CD1c-positive myeloid dendritic cell (primary cell): ENCODE measurements around the gene SPEM3.
A peak's percentile ranks its signal among the peaks of the same experiment; 100 is the strongest.

Experiments used
- DNase-seq: peaks from one replicate; pipeline ENCODE4 v3.0.0-alpha.2; 2016; ENCODE audit errors: extremely low spot score

The SPEM3 gene

DNA sequence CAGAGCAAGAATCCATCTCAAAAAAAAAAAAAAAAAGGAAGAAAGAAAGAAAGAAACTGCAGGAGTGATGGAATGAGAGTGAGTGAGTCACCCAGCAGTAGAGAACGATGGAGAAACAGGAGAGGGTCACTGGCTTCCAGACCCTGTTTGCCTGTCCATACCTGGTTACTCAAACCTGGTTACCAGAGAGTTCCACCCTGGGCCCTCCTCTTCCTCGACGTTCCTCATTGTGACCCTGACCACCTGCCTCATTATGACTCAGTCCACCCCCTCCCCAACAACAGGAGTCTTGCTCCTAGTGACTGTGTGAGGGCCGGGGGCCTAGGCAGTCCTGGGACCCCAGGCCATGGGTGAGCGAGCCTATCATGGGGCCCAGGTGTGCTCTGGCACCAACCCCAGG is at the start of gene SPEM3:
SPEM3 (plus strand) TSS at position 301 of the 400 bp plus-strand sequence; CDS start at position 347, 46 bp downstream.
- no peak for DNase-seq

DNA sequence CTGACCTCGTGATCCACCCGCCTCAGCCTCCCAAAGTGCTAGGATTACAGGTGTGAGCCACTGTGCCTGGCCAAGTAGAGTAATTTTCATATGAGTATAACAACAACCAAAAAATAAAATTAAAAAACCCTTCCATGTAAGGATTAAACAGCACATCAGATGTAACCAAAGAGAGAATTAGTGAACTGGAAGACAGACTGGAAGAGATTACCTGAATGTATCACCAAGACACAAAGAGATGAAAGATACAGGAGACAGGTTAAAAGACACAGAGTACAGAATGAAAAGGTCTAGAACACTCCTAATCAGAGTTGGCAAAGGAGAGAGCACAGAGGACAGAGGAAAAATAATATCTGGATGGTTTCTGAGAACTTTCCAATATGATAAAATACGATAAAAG is 49.5 kb upstream of the SPEM3 start:
- DNase-seq = no peak

DNA sequence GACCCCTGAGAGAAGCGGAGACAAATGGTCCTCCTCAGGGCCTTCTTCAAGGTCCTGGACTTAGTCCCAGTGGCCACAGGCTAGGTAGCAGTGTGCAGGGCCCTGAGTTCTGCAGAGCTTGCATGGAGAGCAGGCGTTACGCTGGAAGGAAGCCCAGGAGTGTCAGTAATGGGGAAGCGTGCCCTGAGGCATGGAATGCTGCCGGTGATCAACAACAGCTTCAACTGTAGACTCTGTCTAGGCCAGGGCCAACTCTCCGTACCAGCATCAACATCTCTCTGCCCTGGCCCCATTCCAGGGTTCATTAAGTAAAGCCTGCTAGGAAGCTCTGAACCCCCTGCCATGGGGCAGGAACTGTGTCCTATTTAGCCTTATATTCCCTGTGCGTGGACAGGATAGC is 48.3 kb upstream of the SPEM3 start:
- DNase-seq = peak; percentile 19

- peak; percentile 1 for DNase-seq
Measured at GRCh38 chr17:7380855-7381683, 47.6 kb upstream of the SPEM3 start, which contains the start of gene TNK1. Gene TNK1, plus strand, starts transcription at chr17:7381089. Its CDS starts 1,838 bp downstream, at chr17:7382927.

DNA sequence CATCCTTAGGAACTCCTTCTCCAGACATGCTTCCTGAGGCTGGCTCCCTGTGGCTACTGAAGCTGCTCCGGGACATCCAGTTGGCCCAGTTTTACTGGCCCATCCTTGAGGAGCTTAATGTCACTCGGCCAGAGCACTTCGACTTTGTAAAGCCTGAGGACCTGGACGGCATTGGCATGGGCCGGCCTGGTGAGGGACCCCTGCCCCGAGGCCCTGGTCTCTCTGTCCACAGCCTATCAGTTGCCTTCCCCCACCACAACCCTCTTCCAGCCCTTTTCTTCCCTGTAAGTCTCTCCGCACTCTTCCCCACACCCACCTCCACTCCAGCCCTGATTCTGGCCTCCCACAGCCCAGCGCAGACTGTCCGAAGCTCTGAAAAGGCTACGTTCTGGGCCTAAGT is 45.8 kb upstream of the SPEM3 start:
- DNase-seq = no peak

- DNase-seq = no peak
Measured at GRCh38 chr17:7383371-7383741, 45.3 kb upstream of the SPEM3 start.

- DNase-seq = peak; percentile 64
Measured at GRCh38 chr17:7383742-7384488, 44.7 kb upstream of the SPEM3 start.

DNA sequence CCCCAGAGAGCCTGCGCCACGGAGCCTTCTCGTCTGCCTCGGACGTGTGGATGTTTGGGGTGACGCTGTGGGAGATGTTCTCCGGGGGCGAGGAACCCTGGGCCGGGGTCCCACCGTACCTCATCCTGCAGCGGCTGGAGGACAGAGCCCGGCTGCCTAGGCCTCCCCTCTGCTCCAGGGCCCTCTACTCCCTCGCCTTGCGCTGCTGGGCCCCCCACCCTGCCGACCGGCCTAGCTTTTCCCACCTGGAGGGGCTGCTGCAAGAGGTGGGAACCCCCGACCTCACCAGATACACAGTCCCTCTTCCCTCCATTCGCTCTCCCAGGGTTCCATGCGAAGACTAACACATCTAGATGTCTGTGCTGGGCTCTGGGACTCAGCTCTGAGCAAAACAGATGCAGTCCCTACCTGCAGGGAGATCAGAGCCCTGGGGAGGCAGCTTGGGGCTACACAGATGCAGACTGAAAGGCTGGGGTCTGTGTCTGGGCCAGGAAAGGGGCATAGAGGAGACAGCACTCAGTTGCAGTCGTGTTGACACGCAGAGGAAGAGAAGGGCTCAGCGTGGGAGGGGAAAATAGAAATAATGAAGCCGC is 44.1 kb upstream of the SPEM3 start:
- DNase-seq = no peak

DNA sequence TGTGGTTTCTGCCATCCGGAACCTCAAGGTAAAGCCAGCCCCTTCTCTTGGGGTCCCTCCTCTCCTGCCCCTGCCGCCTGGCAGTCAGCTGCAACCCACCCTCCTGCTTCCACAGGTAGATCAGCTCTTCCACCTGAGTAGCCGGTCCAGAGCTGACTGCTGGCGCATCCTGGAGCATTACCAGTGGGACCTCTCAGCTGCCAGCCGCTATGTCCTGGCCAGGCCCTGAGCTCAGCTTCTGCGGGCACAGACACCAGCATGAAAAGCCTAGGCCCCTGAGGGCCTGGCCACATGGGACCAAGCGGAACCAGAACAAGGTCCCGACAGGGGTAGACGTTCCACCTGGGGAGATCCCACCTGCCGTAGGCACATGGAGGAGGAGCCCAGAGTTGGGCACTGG is 39.8 kb upstream of the SPEM3 start:
- no peak for DNase-seq

- no peak for DNase-seq
Measured at GRCh38 chr17:7389924-7390910, 38.4 kb upstream of the SPEM3 start.

- no peak for DNase-seq
Measured at GRCh38 chr17:7391307-7391706, 37.4 kb upstream of the SPEM3 start.

DNA sequence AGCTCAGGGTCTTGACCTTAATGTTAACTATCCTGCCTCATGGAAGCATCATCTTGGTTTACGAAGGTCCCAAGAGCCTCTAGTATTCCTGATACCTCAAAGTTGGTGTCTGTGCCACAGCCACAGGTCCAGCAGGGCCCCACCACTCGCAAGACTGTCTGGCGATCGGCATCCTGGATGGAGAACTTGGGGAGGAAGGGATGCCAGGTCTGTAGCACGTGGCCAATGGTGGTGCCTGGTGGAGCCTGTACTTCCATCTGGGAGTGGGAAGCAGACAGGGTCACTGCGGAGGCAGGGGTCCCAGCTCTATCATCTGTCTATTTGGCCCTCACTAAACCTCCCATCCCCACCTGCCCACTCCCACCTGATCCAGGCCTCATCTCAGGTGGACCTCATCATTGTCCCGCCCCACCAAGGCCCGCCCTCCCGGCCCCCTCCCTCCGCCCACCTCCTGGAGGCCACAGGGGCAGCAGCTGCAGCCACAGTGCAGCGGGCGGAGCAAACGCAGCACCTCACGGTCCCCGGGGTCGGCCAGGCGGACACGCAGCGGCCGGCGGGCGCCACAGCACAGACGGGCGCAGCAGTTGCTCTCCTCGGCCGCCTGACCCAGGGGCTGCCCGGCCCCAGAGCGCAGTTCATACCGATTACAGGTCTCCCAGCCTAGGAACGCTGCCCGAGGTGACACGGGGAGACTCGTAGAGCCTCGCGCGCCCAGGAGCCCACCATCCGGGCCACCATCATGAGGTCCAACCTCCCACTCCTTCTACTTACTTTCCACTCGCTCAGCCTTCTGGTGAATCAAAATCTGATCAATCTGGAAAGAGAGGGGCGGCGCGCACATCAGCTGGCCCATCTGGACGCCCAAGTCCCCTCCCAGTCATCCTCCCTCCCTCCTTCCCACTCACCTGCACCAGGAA is 35.7 kb upstream of the SPEM3 start:
- no peak for DNase-seq

DNA sequence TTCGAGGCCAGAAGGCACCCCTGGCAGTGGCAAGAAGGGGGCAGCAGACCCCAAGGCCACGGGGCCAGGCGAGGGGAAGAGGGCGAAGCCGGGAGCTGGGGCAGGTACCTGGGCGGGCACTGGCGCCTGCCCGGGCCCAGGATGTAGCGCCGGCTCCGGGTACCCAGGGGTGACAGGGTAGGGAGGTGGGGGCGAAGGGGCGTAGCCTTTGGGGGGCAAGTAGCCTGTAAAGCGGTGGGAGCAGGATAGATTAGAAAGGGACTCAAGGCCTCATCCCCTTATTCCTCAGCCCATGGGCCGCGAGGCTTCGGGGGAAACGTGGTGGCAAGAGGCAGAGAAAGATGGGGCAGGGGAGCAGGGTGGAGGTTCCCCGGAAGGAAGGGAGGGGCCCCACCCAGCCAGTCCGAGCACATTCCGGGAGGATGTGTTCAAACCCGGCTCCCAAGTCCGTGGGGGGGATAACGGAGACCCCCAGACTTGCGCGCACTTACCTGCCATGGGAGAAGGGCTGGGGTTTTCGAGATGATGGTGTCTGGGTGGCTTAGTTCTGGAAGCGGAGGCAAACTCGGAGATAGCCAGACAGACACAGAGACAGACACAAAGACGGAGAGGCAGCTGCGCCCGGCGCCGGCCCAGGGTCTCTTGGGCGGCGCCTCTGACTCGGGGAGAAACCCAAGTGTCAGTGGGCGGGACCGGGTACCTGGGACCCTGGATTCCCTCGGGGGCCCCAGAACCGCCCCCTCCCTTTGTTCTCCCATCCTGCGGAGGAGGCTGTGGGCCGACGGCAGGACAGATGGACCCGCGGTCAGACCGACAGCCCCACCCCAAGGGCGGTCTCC is 34.8 kb upstream of the SPEM3 start:
- DNase-seq = peak; percentile 36

- peak; percentile 90 for DNase-seq
Measured at GRCh38 chr17:7394452-7395191, 34.0 kb upstream of the SPEM3 start, which contains the start of gene PLSCR3. Gene PLSCR3, minus strand, starts transcription at chr17:7394525. Its CDS starts 415 bp downstream, at chr17:7394110.

- DNase-seq = no peak
Measured at GRCh38 chr17:7396147-7396546, 32.5 kb upstream of the SPEM3 start.

DNA sequence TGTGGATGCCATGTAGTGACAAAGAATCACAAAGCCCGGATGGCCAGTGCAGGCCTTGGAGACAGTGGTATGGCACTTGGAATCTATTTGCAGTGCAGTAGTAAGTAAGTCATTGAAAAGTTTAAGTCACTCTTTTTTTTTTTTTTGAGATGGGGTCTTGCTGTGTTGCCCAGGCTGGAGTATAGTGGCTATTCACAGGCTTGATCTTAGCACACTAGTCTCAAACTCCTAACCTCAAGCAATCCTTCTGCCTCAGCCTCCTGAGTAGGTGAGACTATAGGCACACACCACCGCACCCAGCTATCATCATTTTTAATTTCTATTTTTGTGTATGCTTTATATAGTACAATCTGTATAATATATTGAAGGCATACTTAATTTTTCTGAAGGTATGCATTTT is 30.0 kb upstream of the SPEM3 start:
- no peak for DNase-seq

DNA sequence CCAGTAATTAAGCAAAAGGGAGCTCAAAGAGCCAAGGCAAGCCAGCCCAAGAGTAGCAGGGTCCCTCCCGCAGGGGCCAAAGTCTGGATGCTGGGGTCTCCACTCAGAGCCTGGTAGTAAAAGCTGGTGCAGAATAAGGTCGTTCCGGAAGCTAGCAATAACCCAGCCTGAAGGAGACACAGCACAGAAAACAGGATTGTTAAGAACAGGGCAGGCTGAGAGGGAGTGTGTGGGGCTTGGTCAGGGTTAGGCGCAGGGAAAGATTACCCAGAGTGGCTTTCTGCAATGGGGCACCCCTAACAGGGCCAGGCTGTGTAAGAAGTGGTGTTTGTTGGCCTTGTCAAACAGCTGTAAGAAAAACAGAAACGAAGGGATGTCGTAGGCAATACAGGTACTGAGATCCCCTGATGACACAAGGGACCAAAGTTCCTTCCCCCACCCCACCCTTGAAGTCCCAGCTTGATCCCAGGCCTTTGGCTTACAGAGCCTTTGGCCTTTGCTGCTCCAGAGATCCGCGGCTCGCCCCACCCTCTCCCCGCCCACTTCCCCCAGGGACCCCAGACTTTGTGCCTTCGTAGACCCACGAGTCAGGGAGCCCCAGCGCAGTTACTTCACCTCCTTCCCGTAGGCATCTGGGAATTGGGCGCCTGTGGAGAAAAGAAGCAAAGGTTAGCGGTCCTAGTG is 25.5 kb upstream of the SPEM3 start:
- peak; percentile 41 for DNase-seq

DNA sequence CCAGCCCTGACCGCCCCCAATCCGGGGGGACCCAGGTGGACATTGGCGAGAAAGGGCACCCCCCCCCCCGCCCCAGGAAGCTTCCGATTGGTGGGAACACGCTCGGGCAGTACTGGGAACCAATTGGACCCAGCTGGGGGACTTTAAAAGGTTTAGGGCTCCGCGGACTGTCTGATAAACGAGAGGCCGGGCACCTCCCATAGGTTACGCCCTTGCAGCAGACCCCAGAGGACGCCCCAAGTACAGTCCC is 25.0 kb upstream of the SPEM3 start:
- DNase-seq = no peak
